GM12873 (cell line): ENCODE measurements around the gene ZNF418.

Experiments used
- CTCF ChIP-seq: IDR thresholded peaks from 2 replicates; pipeline ENCODE4 v1.5.1; 2012; ENCODE audit warnings: low read depth, mild to moderate bottlenecking, moderate library complexity, low read length, control low read depth; ENCODE audit not compliant: insufficient read depth; ENCODE audit errors: missing control alignments

The ZNF418 gene

GRCh38 chr19:57916168-57916995 is 18.8 kb downstream of the ZNF418 start, which contains the start of gene ZNF417:
ZNF417 (minus strand) TSS chr19:57916592; CDS start chr19:57916411, 181 bp downstream.
- TF ChIP-seq CTCF = peak; percentile 45

GRCh38 chr19:57914531-57914930 is 20.7 kb downstream of the ZNF418 start:
- TF ChIP-seq CTCF = no peak

GRCh38 chr19:57907394-57907793 is 27.8 kb downstream of the ZNF418 start:
- no peak for TF ChIP-seq CTCF

GRCh38 chr19:57905258-57905657 is 29.9 kb downstream of the ZNF418 start:
- no peak for TF ChIP-seq CTCF

- no peak for TF ChIP-seq CTCF
These were observed 31.5 kb downstream of the ZNF418 start for GRCh38 chr19:57903618-57904184.

- no peak for TF ChIP-seq CTCF
These were observed 34.9 kb downstream of the ZNF418 start for GRCh38 chr19:57900311-57900710.

- peak; percentile 18 for TF ChIP-seq CTCF
These were observed 46.5 kb downstream of the ZNF418 start, which contains the start of gene ZNF814 for GRCh38 chr19:57888560-57889231. ZNF814 (minus strand) TSS chr19:57889037; CDS start chr19:57888802, 235 bp downstream.
